Medulla oblongata (tissue), 1 donor: ENCODE data around the gene RO60.
A peak's percentile ranks its signal among the peaks of the same experiment; 100 is the strongest.

Experiments used
- DNase-seq: peaks from one replicate; pipeline ENCODE4 v3.0.0-alpha.2; 2015; ENCODE audit errors: extremely low spot score

Gene RO60

GRCh38 chr1:193060938-193061337 lies 1.5 kb downstream of the RO60 start:
- no peak for DNase-seq

- DNase-seq: no peak
Observed at GRCh38 chr1:193062698-193063463, 3.5 kb downstream of the RO60 start.

- DNase-seq: no peak
Observed at GRCh38 chr1:193065954-193066353, 6.5 kb downstream of the RO60 start.

GRCh38 chr1:193066606-193067005 lies 7.2 kb downstream of the RO60 start:
- no peak for DNase-seq

GRCh38 chr1:193068013-193068412 lies 8.6 kb downstream of the RO60 start:
- no peak for DNase-seq

GRCh38 chr1:193069748-193070385 lies 10.5 kb downstream of the RO60 start:
- DNase-seq: no peak

GRCh38 chr1:193070386-193070753 lies 11.0 kb downstream of the RO60 start:
- no peak for DNase-seq

- no peak for DNase-seq
Observed at GRCh38 chr1:193070942-193071341, 11.5 kb downstream of the RO60 start.

GRCh38 chr1:193077991-193078390 lies 18.6 kb downstream of the RO60 start:
- DNase-seq: no peak

- DNase-seq: no peak
Observed at GRCh38 chr1:193079187-193079586, 19.8 kb downstream of the RO60 start.

GRCh38 chr1:193083365-193084088 lies 24.1 kb downstream of the RO60 start:
- no peak for DNase-seq

- DNase-seq: no peak
Observed at GRCh38 chr1:193085263-193085662, 25.9 kb downstream of the RO60 start.

GRCh38 chr1:193086342-193086741 lies 26.9 kb downstream of the RO60 start:
- no peak for DNase-seq

GRCh38 chr1:193087893-193088292 lies 28.5 kb downstream of the RO60 start:
- DNase-seq: no peak

- DNase-seq: no peak
Observed at GRCh38 chr1:193090865-193091264, 31.5 kb downstream of the RO60 start.

- no peak for DNase-seq
Observed at GRCh38 chr1:193094112-193094511, 34.7 kb downstream of the RO60 start.

GRCh38 chr1:193102662-193103061 lies 43.2 kb downstream of the RO60 start:
- DNase-seq: no peak

GRCh38 chr1:193103759-193104501 lies 44.5 kb downstream of the RO60 start:
- DNase-seq: peak; percentile 15

- peak; percentile 60 for DNase-seq
Observed at GRCh38 chr1:193104502-193104906, 45.1 kb downstream of the RO60 start.

- DNase-seq: peak; percentile 86
Observed at GRCh38 chr1:193104907-193105820, 45.8 kb downstream of the RO60 start, which contains the start of gene GLRX2. GLRX2 (minus strand) TSS chr1:193105414; CDS start chr1:193105382, 32 bp downstream.

- no peak for DNase-seq
Observed at GRCh38 chr1:193105821-193106177, 46.4 kb downstream of the RO60 start.
